NCI-H524 (cell line): ENCODE measurements around the gene CNDP1.

Experiments used
- DNase-seq, 2 experiments: peaks; one replicate each; lab custom pipeline; 2025; lab: John Stamatoyannopoulos, UW

CNDP1 gene

GRCh38 chr18:74506448-74507084 is 27.7 kb upstream of the CNDP1 start:
- no peak for DNase-seq

- no peak for DNase-seq
These were observed 27.0 kb upstream of the CNDP1 start for GRCh38 chr18:74507097-74507881.

GRCh38 chr18:74507927-74508326 is 26.4 kb upstream of the CNDP1 start:
- DNase-seq = no peak

GRCh38 chr18:74508366-74508765 is 25.9 kb upstream of the CNDP1 start:
- no peak for DNase-seq

GRCh38 chr18:74508821-74509225 is 25.5 kb upstream of the CNDP1 start:
- DNase-seq = no peak

- DNase-seq = no peak
These were observed 24.2 kb upstream of the CNDP1 start for GRCh38 chr18:74509856-74510769.

GRCh38 chr18:74510770-74511095 is 23.6 kb upstream of the CNDP1 start:
- DNase-seq = no peak

- no peak for DNase-seq
These were observed 22.5 kb upstream of the CNDP1 start for GRCh38 chr18:74511823-74512222.

- no peak for DNase-seq
These were observed 21.8 kb upstream of the CNDP1 start for GRCh38 chr18:74512321-74513053.

GRCh38 chr18:74513149-74513882 is 21.0 kb upstream of the CNDP1 start:
- no peak for DNase-seq

GRCh38 chr18:74513883-74514205 is 20.5 kb upstream of the CNDP1 start:
- no peak for DNase-seq

- no peak for DNase-seq
These were observed 19.3 kb upstream of the CNDP1 start for GRCh38 chr18:74514860-74515495.

- no peak for DNase-seq
These were observed 18.6 kb upstream of the CNDP1 start for GRCh38 chr18:74515620-74516231.

- DNase-seq = no peak
These were observed 17.7 kb upstream of the CNDP1 start for GRCh38 chr18:74516271-74517235.

GRCh38 chr18:74517236-74517630 is 17.1 kb upstream of the CNDP1 start:
- no peak for DNase-seq

GRCh38 chr18:74518456-74519295 is 15.6 kb upstream of the CNDP1 start:
- DNase-seq = no peak

- no peak for DNase-seq
These were observed 14.8 kb upstream of the CNDP1 start for GRCh38 chr18:74519320-74520095.
